ENCODE measurements around the gene ITM2C. TPM values are rescaled to one million over a fixed set of nuclear protein-coding genes. Genes with fewer than 3 reads are reported as not detected.

Gene ITM2C
- total RNA-seq, 2 experiments from 2014 or later, result 19.8 to 21.5 TPM

GRCh38 chr2:230866756-230867523 is 2.2 kb downstream of the ITM2C start:
- ATAC-seq (ENCODE audit: poor library complexity) (peak; percentile 37), DNase-seq (peak; percentile 41 to 91 (median 64))
- Histone ChIP-seq H3K9me3 (ENCODE audit: control insufficient read depth in 1 of 2, insufficient read depth in 1 of 2, low read length in 2 of 2) (peaks cover 0 to 9% of the 10 kb centered on the region in 2 experiments), H3K27ac (ENCODE audit: low read depth in 1 of 2, low read length in 2 of 2) (no peak overlapping the region), H3K27me3 (ENCODE audit: control insufficient read depth in 1 of 2, insufficient read depth in 2 of 2, low read length in 2 of 2) (peaks cover 0 to 2% of the 10 kb centered on the region in 2 experiments), H3K4me1 (ENCODE audit: insufficient read depth, low read length) (peaks cover 47% of the 10 kb centered on the region), H3K4me3 (ENCODE audit: low read length) (peak overlapping the region; percentile 5), H3K36me3 (ENCODE audit: insufficient read depth, low read length) (no peaks in the 10 kb centered on the region)
- ChIA-PET POLR2A (interaction anchor here (0.7 to 1.5 kb wide), 8 partner anchors 11 to 153 kb away, joined by 3 to 4 read pairs (median 3); no protein-coding TSS in a partner anchor), CTCF (interaction anchor here (0.8 to 1.6 kb wide), 3 partner anchors 37 to 120 kb away, joined by 3 to 10 read pairs (median 4); no protein-coding TSS in a partner anchor)
- Mint-ChIP-seq H3K9me3 (no peaks in the 10 kb centered on the region), H3K4me1 (ENCODE audit: low read depth) (peaks cover 53% of the 10 kb centered on the region), H3K27me3 (no peaks in the 10 kb centered on the region), H3K4me3 (peak overlapping the region; percentile 91), H3K27ac (peak overlapping the region; percentile 63), H3K36me3 (ENCODE audit: low read depth) (peaks cover 4% of the 10 kb centered on the region)
- intact Hi-C loops (cut with DNase I, micrococcal nuclease), result no loop called here
- no peak for TF ChIP-seq CTCF (IDR thresholded peaks at IDR 0.05)

- H3K9me3 ChIP-seq (ENCODE audit: control insufficient read depth in 1 of 2, insufficient read depth in 1 of 2, low read length in 2 of 2), result peaks cover 0 to 9% of the 10 kb centered on the region in 2 experiments
- ChIA-PET CTCF (no interaction called here), POLR2A (interaction anchor here (1.4 kb wide), 1 partner anchor 31 kb away, joined by 4 read pairs; no protein-coding TSS in a partner anchor)
- H3K36me3 Mint-ChIP-seq (ENCODE audit: low read depth), result peaks cover 4% of the 10 kb centered on the region
- intact Hi-C loops (cut with DNase I, micrococcal nuclease), result no loop called here
- DNase-seq (no peak), ATAC-seq (ENCODE audit: poor library complexity) (no peak)
- no peak overlapping the region for H3K4me3 ChIP-seq (ENCODE audit: low read length)
- no peaks in the 10 kb centered on the region for H3K27me3 Mint-ChIP-seq
- H3K4me1 ChIP-seq (ENCODE audit: insufficient read depth, low read length), result peaks cover 58% of the 10 kb centered on the region
- H3K27ac ChIP-seq (ENCODE audit: low read depth in 1 of 2, low read length in 2 of 2), result no peak overlapping the region
- H3K4me3 Mint-ChIP-seq, result no peak overlapping the region
- no peaks in the 10 kb centered on the region for H3K36me3 ChIP-seq (ENCODE audit: insufficient read depth, low read length)
- no peak for TF ChIP-seq CTCF (IDR thresholded peaks at IDR 0.05)
- H3K27ac Mint-ChIP-seq, result peak overlapping the region; percentile 39
- no peaks in the 10 kb centered on the region for H3K9me3 Mint-ChIP-seq
- H3K4me1 Mint-ChIP-seq (ENCODE audit: low read depth), result peaks cover 50% of the 10 kb centered on the region
- H3K27me3 ChIP-seq (ENCODE audit: control insufficient read depth in 1 of 2, insufficient read depth in 2 of 2, low read length in 2 of 2), result no peaks in the 10 kb centered on the region
Observed at GRCh38 chr2:230868161-230868946, 3.6 kb downstream of the ITM2C start.

- Histone ChIP-seq H3K36me3 (ENCODE audit: insufficient read depth, low read length) (peaks cover 3% of the 10 kb centered on the region), H3K27me3 (ENCODE audit: control insufficient read depth in 1 of 2, insufficient read depth in 2 of 2, low read length in 2 of 2) (no peaks in the 10 kb centered on the region), H3K27ac (ENCODE audit: low read depth in 1 of 2, low read length in 2 of 2) (no peak overlapping the region), H3K4me3 (ENCODE audit: low read length) (no peak overlapping the region), H3K9me3 (ENCODE audit: control insufficient read depth in 1 of 2, insufficient read depth in 1 of 2, low read length in 2 of 2) (peaks cover 0 to 2% of the 10 kb centered on the region in 2 experiments), H3K4me1 (ENCODE audit: insufficient read depth, low read length) (peaks cover 56% of the 10 kb centered on the region)
- CTCF ChIA-PET, result no interaction called here
- Mint-ChIP-seq H3K27ac (no peak overlapping the region), H3K36me3 (ENCODE audit: low read depth) (peaks cover 4% of the 10 kb centered on the region), H3K9me3 (no peaks in the 10 kb centered on the region), H3K27me3 (no peaks in the 10 kb centered on the region), H3K4me1 (ENCODE audit: low read depth) (peaks cover 43% of the 10 kb centered on the region), H3K4me3 (no peak overlapping the region)
- no peak for ATAC-seq (ENCODE audit: poor library complexity)
- no peak for TF ChIP-seq CTCF (IDR thresholded peaks at IDR 0.05)
- no peak for DNase-seq
- POLR2A ChIA-PET, result no interaction called here
- intact Hi-C loops (cut with DNase I, micrococcal nuclease), result no loop called here
Observed at GRCh38 chr2:230868947-230869913, 4.5 kb downstream of the ITM2C start.
